HepG2 (cell line): Measurements from ENCODE around the gene RAB1B. TPM values are rescaled to one million over a fixed set of nuclear protein-coding genes. Genes with fewer than 3 reads are reported as not detected.

Source experiments
- ATAC-seq: fragments of 200-7000 bp; cut with Tn5 transposase; 3 replicates; pipeline ENCODE4 v1.9.1; 2020; ENCODE audit warnings: mild to moderate bottlenecking, moderate library complexity
- BruUV-seq: library from RNA; stranded (reverse); fragments of 400-500 nt; replicated peaks from 2 replicates; lab custom pipeline; 2021; lab: Mats Ljungman, UMichigan
- CTCF ChIA-PET: fragments of 300-600 bp; formaldehyde crosslinking; extraction: SDS; loops from one replicate; lab custom pipeline; 2021; ENCODE audit warnings: low total read pairs, inconsistent platforms, low intra/inter-chr PET ratio; lab: Yijun Ruan, JAX
- POLR2A ChIA-PET: fragments of 350-600 bp; sonication (Branson Sonifier 250); formaldehyde crosslinking; loops from one replicate; lab custom pipeline; 2020; ENCODE audit warnings: antibody characterized with exemption, inconsistent platforms; lab: Yijun Ruan, JAX
- DNase-seq: peaks from one replicate; pipeline ENCODE4 v3.0.0-alpha.2; 2015; ENCODE audit warnings: low spot score
- FAIRE-seq: peaks from 3 replicates; lab custom pipeline; 2011; peaks lifted over from hg19 to GRCh38; lab: Jason Lieb, UNC
- H2AFZ ChIP-seq: one replicate; pipeline ENCODE4 v1.6.1; 2011; ENCODE audit warnings: low read length, inconsistent platforms
- H3K27ac ChIP-seq: fragments of 300-600 bp; 3 replicates; pipeline ENCODE4 v1.8.0; 2011; ENCODE audit warnings: mixed run types, mild to moderate bottlenecking, mixed read lengths, low read length, inconsistent platforms; ENCODE audit not compliant: insufficient read depth; ENCODE audit errors: extremely low read length
- H3K27me3 ChIP-seq, 2 experiments: fragments of 200-600 bp in 1 of 2; 2 replicates in 1 of 2; 3 replicates in 1 of 2; pipeline versions ENCODE4 v1.6.0 to v1.8.0; 2011; ENCODE audit warnings: low read length in 2 of 2, mild to moderate bottlenecking in 2 of 2, moderate library complexity in 2 of 2, inconsistent platforms in 1 of 2; ENCODE audit not compliant: insufficient read depth in 2 of 2, control insufficient read depth in 1 of 2
- H3K36me3 ChIP-seq, 2 experiments: fragments of 200-600 bp in 1 of 2; replicated peaks in 1 of 2; 2 replicates in 1 of 2; 3 replicates in 1 of 2; pipeline versions ENCODE4 v1.5.1 to v1.8.0; 2011; ENCODE audit warnings: low read length in 2 of 2, inconsistent platforms in 1 of 2; ENCODE audit not compliant: insufficient read depth in 2 of 2, control insufficient read depth in 1 of 2
- H3K4me1 ChIP-seq: 2 replicates; pipeline ENCODE4 v1.5.1; 2012; ENCODE audit warnings: low read length, inconsistent platforms; ENCODE audit not compliant: insufficient read depth
- H3K4me2 ChIP-seq: 2 replicates; pipeline ENCODE4 v1.6.0; 2011; ENCODE audit warnings: low read depth, low read length, inconsistent platforms
- H3K4me3 ChIP-seq, 3 experiments: fragments of 200-600 bp in 1 of 3; sonication (generic), shearing (Covaris generic) in 1 of 3; replicated peaks in 1 of 3; 2 replicates each; pipeline ENCODE4 v1.5.1; 2011 to 2016; ENCODE audit warnings: low read length in 3 of 3, inconsistent platforms in 2 of 3, low read depth in 2 of 3, mild to moderate bottlenecking in 2 of 3, control low read depth in 1 of 3, mixed read lengths in 1 of 3; ENCODE audit not compliant: insufficient read depth in 1 of 3
- H3K79me2 ChIP-seq: one replicate; pipeline ENCODE4 v1.6.1; 2011; ENCODE audit warnings: low read length, inconsistent platforms; ENCODE audit not compliant: insufficient read depth
- H3K9ac ChIP-seq: 2 replicates; pipeline ENCODE4 v1.6.0; 2011; ENCODE audit warnings: mild to moderate bottlenecking, low read depth, low read length, inconsistent platforms; ENCODE audit not compliant: insufficient read depth
- H3K9me3 ChIP-seq: 2 replicates; pipeline ENCODE4 v1.5.1; 2012; ENCODE audit warnings: mild to moderate bottlenecking, low read length
- H4K20me1 ChIP-seq: 2 replicates; pipeline ENCODE4 v1.6.0; 2011; ENCODE audit warnings: inconsistent platforms, mild to moderate bottlenecking, low read length, moderate library complexity; ENCODE audit not compliant: insufficient read depth
- ADNP ChIP-seq: sonication (generic); formaldehyde crosslinking; IDR thresholded peaks from 2 replicates; pipeline ENCODE4 v1.4.0; 2020; ENCODE audit warnings: missing genetic modification reagents
- AGO2 ChIP-seq: fragments of 200-400 bp; formaldehyde crosslinking; optimal IDR thresholded peaks from 2 replicates; pipeline ENCODE3; 2017; ENCODE audit warnings: mild to moderate bottlenecking, low read depth, low read length, moderate library complexity
- MXD1 ChIP-seq: sonication (generic); formaldehyde crosslinking; IDR thresholded peaks from 2 replicates; pipeline ENCODE4 v1.4.0; 2020; ENCODE audit warnings: mild to moderate bottlenecking, missing genetic modification reagents
- REPIN1 ChIP-seq: sonication (generic); formaldehyde crosslinking; IDR thresholded peaks from 2 replicates; pipeline ENCODE4 v1.8.0; 2022; ENCODE audit warnings: missing genetic modification reagents, low read depth, mild to moderate bottlenecking, borderline replicate concordance
- ZMYM3 ChIP-seq: sonication (generic); formaldehyde crosslinking; IDR thresholded peaks from 2 replicates; pipeline ENCODE4 v1.5.1; 2020; ENCODE audit warnings: mild to moderate bottlenecking, missing genetic modification reagents
- ZNF563 ChIP-seq: sonication (generic); formaldehyde crosslinking; IDR thresholded peaks from 2 replicates; pipeline ENCODE4 v1.8.0; 2022; ENCODE audit warnings: mild to moderate bottlenecking, moderate library complexity, missing genetic modification reagents
- ZNF768 ChIP-seq: sonication (generic); formaldehyde crosslinking; IDR thresholded peaks from 2 replicates; pipeline ENCODE4 v1.4.0; 2020; ENCODE audit warnings: missing genetic modification reagents
- WGBS: methylation state at CpG from one replicate; pipeline ENCODE4 v1.1.6; 2017; ENCODE audit warnings: low lambda C conversion rate; 5-methylcytosine and 5-hydroxymethylcytosine counted together
- in situ Hi-C: cut with HindIII; loops from 2 replicates; pipeline ENCODE4 v1.10.0; 2017; ENCODE audit warnings: low pct_unique_long_range_greater_than_20kb; ENCODE audit not compliant: extremely low pct_ligation_motif_present
- intact Hi-C: fragments of 100-400 bp; cut with micrococcal nuclease; formaldehyde crosslinking; loops from one replicate; pipeline ENCODE4 v1.10.0; 2022; ENCODE audit not compliant: unreplicated experiment
- polyA plus RNA-seq, 8 experiments: library from polyadenylated mRNA; depleted of rRNA in 3 of 8; stranded (reverse) in 7 of 8; unstranded in 1 of 8; fragments of >200 nt; fragmentation: Illumina TruSeq in 4 of 8; extraction: Trizol in 4 of 8; gene quantifications; 2 replicates each; pipeline versions ENCODE4 v1.2.1 to v1.2.3, GENCODE V29; 2011 to 2016; ENCODE audit warnings: low read depth in 4 of 8, missing spikeins in 1 of 8, mixed read lengths in 1 of 8; ENCODE audit not compliant: insufficient read depth in 1 of 8
- total RNA-seq, 5 experiments: library from RNA; depleted of rRNA; stranded (reverse); fragments of >200 nt; fragmentation: Illumina TruSeq; extraction: Trizol; gene quantifications; 2 replicates each; pipeline ENCODE4 v1.2.3, GENCODE V29; 2016; ENCODE audit warnings: low read depth in 1 of 5

The RAB1B gene
- total and polyA plus RNA-seq, 2 of the 13 experiments (the other 11 are each of a cell fraction or from before 2014, with no cell fraction given): 77.9 to 87.9 TPM

- 0% methylated on average over 1 of the region's 1 CpG for WGBS
- DNase-seq: no peak
- Histone ChIP-seq H3K36me3 (no peaks in the 10 kb centered on the region), H3K4me3 (peak overlapping the region in 2 of 3 experiments; percentile 67 to 93; a peak in 3 of 6 replicates), H3K9me3 (no peaks in the 10 kb centered on the region), H3K4me1 (peaks cover 61% of the 10 kb centered on the region), H3K79me2 (no peaks in the 10 kb centered on the region), H3K27ac (peak overlapping the region; percentile 97), H2AFZ (no peak overlapping the region), H3K27me3 (0 out of 5 replicates have a peak, but pooled peaks cover 0 to 3% of the 10 kb centered on the region in 2 experiments), H3K4me2 (peak overlapping the region; percentile 89), H4K20me1 (no peaks in the 10 kb centered on the region), H3K9ac (peak overlapping the region; percentile 83)
- BruUV-seq: no TSS peak
- ChIA-PET POLR2A (interaction anchor here (1.3 to 5.2 kb wide), 9 partner anchors 8 to 37 kb away, joined by 3 to 121 read pairs (median 27); partner anchors contain the start of genes B4GAT1, RIN1, TMEM151A and YIF1A), CTCF (interaction anchor here (4.2 kb wide), 1 partner anchor 23 kb away, joined by 32 read pairs; the partner anchor contains the start of gene RIN1)
- FAIRE-seq: no peak
- in situ Hi-C loops (no loop called here), intact Hi-C loops (loop anchor here (10.0 kb wide), 1 partner anchor 71 kb away; no protein-coding TSS in a partner anchor)
- ATAC-seq: no peak
- TF ChIP-seq ZNF768 (CRISPR knock-in tag) (peak; percentile 85), REPIN1 (CRISPR knock-in tag) (no peak), ZMYM3 (CRISPR knock-in tag) (peak; percentile 79)
These were observed 45.7 kb downstream of the RAB1B start for GRCh38 chr11:66314186-66314501.

- in situ Hi-C loops: no loop called here
- POLR2A ChIA-PET: interaction anchor here (1.3 to 4.2 kb wide), 3 partner anchors 15 to 34 kb away, joined by 3 to 35 read pairs (median 28); partner anchors contain the start of gene YIF1A
- ATAC-seq (no peak), FAIRE-seq (no peak), DNase-seq (no peak)
- H3K27ac ChIP-seq: no peak overlapping the region
- no peaks in the 10 kb centered on the region for H3K79me2 ChIP-seq
- no peak overlapping the region for H3K4me3 ChIP-seq
- no peaks in the 10 kb centered on the region for H4K20me1 ChIP-seq
- 79% methylated on average over 8 of the region's 17 CpGs for WGBS
- no TSS peak for BruUV-seq
- 0 out of 5 replicates have a peak, but pooled peaks cover 0 to 2% of the 10 kb centered on the region in 2 experiments for H3K27me3 ChIP-seq
- no peaks in the 10 kb centered on the region for H3K36me3 ChIP-seq
- no peaks in the 10 kb centered on the region for H3K9me3 ChIP-seq
- H3K4me1 ChIP-seq: peaks cover 59% of the 10 kb centered on the region
- no peak overlapping the region for H2AFZ ChIP-seq
- H3K4me2 ChIP-seq: peak overlapping the region; percentile 89
- TF ChIP-seq ZNF563 (CRISPR knock-in tag) (no peak), ADNP (CRISPR knock-in tag) (no peak), AGO2 (peak; percentile 36), MXD1 (CRISPR knock-in tag) (no peak)
- H3K9ac ChIP-seq: no peak overlapping the region
- intact Hi-C loops: loop anchor here (10.0 kb wide), 1 partner anchor 70 kb away; no protein-coding TSS in a partner anchor
- CTCF ChIA-PET: no interaction called here
These were observed 46.4 kb downstream of the RAB1B start for GRCh38 chr11:66314561-66315497.
